ENCODE measurements around the gene PC. TPM values are rescaled to one million over a fixed set of nuclear protein-coding genes. Genes with fewer than 3 reads are reported as not detected.

The PC gene
- total RNA-seq, 2 donors from 2014 or later = 47.2 to 65.2 TPM

DNA sequence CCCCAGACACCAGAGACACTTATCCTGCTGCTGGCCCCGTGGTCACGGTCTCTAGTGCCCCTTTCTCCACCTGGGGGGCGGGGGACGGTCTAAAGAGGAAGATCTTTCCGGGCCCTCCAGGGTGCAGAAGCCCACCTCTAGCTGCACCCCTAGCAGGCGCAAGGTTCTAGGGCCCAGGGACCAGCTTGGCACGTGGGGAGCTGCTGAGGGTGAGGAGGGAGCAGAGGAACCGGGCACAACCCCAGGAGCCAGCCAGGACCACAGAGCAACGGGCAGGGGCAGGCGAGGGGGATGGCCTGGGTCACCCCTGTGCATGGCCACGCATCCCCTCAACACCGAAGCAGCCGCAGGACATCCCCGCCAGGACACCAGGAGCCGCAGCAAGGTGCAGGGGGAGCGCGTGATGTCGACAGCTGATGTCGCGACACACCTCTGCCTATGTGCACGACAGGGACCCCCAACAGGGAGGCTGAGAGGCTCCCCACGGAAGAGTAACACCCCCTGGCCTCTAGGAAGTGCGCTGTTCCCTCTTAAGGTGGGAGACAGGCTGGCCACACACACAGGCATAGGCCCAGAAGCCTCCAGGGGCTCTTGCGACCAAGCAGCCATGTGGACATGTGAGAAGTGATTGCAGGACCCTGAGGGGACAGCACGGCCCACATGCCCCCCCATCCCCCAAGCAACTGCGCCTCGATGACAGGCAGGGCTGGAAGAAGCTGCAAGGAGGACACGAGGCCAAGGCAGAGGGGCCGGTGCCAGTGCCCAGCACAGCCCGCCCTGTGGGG is 96.2 kb downstream of the PC start:
- DNase-seq (no peak), ATAC-seq (no peak)
- intact Hi-C loops (cut with DNase I, micrococcal nuclease) = no loop called here

DNA sequence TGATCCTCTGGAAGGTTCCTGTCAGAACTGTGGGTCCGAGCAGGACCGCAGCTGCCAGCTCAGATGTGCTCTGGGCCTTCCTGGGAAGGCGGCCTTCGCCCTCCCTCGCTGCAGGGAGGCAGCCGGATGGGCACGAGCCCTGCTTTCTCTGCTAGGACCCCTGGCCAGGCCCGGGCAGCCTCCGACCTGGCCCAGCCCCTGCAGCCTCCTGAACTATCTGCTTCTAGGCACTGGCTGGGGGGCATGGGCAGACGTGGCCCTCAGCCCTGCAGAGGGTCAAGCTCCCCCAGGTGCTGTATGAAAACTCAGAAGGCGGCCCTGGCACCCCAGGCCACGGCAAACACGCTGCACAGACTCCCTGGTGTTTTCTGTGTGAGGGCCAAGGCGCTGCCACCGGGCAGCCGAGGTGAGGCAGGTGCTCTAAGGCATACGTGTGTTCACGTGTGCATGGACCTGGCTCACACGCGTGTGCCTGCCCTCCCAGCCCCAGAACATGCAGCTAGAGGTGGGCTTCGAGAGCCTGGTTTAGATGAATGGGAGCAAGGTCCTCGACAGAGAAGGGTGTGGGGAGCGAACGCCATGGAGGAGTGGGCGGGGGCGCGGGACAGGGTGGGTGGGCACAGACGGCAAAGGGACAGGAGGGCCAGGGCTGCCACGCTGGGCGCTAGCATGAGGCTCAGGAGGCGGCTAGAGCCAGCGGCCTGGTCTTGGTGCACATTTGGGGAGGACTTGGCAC is 97.0 kb downstream of the PC start:
- ATAC-seq (no peak), DNase-seq (peak in 1 of 2 donors; percentile 28)
- intact Hi-C loops (cut with DNase I, micrococcal nuclease) = no loop called here

DNA sequence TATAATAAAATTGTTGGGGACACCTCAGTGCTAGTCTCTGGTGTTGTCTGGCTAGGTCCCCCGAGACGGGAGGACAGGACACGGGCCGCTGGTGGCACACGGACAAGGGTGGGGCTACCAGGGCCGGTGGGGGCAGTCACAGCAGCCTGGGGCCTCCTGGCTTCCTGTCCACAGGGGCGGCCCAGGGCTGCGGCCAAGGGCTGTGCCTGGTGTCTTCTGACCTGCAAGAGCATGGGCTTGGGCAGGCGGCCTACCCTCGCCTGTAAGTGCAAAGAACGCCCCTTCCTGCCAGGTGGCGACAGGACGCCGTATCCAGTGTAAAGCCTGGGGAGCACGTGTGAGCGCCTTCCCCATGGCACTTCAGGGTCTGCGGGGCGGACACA is 97.7 kb downstream of the PC start:
- ATAC-seq = no peak
- intact Hi-C loops (cut with DNase I, micrococcal nuclease) = no loop called here
- no peak for DNase-seq

DNA sequence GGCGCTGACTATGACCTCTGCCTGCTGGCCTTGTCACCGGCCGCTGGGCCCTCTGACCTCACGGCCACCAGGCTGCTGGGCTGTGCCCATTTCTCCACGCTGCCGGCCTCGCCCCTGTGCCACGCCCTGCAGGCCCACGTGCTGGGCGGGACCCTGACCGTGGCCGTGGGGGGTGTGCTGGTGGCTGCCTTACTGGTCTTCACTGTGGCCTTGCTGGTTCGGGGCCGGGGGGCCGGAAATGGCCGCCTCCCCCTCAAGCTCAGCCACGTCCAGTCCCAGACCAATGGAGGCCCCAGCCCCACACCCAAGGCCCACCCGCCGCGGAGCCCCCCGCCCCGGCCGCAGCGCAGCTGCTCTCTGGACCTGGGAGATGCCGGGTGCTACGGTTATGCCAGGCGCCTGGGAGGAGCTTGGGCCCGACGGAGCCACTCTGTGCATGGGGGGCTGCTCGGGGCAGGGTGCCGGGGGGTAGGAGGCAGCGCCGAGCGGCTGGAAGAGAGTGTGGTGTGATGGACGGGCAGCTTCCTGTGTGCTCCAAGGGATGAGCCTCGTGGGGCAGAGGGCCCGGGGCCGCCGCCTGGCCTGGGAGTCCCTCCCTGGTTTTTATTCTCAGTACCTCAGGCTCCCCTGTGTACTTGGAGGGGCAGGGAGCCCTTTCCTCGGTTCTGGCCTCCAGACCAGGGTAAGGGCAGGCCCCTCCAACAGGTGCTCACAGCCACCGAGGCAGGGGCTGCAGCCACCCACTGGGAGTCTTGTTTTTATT is 98.3 kb downstream of the PC start:
- ATAC-seq = no peak
- peak in 1 of 2 donors; percentile 24 for DNase-seq
- intact Hi-C loops (cut with DNase I, micrococcal nuclease) = no loop called here

DNA sequence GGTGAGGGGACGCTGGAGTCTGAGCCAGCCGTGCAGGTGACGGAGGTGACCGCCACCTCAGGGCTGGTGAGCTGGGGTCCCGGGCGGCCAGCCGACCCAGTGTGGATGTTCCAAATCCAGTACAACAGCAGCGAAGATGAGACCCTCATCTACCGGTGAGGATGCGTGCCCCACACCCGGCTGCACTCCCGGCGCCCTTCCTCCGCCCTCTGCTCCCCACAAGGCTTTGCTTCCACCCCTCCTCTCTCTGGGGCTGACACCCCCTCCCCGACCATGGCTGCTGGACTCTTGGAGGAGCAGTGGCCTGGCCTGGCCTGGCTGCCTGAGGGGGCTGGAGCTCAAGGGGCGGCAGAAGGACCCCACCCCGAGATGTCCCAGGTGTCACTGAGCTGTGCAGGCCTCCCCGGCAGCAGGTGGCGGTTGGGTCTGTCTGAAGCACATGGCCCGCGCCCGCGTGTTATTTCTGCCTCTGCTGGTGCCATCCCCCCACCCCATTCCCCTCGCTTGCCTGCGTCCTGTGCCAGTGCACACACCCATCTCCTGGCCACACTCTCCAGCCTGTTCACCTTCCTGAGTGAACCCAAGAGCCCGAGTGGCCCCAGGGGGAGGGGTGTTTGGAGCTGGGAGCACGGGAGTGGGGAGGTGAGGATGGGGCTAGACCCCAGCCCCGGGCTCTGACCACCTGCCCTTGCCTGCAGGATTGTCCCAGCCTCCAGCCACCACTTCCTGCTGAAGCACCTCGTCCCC is 99.1 kb downstream of the PC start:
- DNase-seq = no peak

DNA sequence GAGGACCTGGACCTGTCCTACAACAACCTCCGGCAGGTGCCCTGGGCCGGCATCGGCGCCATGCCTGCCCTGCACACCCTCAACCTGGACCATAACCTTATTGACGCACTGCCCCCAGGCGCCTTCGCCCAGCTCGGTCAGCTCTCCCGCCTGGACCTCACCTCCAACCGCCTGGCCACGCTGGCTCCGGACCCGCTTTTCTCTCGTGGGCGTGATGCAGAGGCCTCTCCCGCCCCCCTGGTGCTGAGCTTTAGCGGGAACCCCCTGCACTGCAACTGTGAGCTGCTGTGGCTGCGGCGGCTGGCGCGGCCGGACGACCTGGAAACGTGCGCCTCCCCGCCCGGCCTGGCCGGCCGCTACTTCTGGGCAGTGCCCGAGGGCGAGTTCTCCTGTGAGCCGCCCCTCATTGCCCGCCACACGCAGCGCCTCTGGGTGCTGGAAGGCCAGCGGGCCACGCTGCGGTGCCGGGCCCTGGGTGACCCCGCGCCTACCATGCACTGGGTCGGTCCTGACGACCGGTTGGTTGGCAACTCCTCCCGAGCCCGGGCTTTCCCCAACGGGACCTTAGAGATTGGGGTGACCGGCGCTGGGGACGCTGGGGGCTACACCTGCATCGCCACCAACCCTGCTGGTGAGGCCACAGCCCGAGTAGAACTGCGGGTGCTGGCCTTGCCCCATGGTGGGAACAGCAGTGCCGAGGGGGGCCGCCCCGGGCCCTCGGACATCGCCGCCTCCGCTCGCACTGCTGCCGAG is 99.8 kb downstream of the PC start:
- DNase-seq = no peak
- intact Hi-C loops (cut with DNase I, micrococcal nuclease) = no loop called here
- no peak for ATAC-seq

More for the DNA sequence above, 99.1 kb downstream of the PC start:
- ATAC-seq = no peak
- intact Hi-C loops (cut with DNase I, micrococcal nuclease) = no loop called here

DNA sequence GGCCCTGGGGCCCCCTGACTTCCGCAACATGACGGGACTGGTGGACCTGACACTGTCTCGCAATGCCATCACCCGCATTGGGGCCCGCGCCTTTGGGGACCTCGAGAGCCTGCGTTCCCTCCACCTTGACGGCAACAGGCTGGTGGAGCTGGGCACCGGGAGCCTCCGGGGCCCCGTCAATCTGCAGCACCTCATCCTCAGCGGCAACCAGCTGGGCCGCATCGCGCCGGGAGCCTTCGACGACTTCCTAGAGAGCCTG is 100.3 kb downstream of the PC start:
- ATAC-seq (no peak), DNase-seq (no peak)
- intact Hi-C loops (cut with DNase I, micrococcal nuclease) = no loop called here

DNA sequence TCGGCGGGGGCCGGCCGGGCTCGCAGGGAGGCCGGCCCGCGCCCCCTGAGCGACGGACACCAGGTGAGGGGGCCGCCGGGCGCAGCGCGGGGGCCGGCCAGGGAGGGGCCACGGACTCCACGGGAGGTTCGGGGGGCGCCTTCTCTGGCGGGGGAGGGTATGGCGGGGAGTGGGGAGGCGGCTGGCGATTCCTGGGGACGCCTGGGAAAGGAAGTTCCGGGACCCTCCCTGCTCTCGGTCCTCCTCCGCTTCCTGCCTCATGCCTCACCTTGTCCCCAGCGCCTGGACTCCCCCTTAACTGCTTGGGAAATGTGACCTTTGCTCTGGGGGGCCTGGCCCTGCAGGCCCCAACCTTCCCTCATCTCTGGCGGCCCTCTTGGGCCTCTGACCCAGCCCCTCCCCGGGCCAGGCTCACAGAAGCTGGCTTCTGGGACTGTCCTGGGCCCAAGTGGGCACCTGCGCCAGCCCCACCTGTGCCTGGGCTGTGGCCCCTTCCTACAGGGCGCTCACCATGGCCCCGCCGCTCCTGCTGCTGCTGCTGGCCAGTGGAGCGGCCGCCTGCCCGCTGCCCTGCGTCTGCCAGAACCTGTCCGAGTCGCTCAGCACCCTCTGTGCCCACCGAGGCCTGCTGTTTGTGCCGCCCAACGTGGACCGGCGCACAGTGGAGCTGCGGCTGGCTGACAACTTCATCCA is 100.8 kb downstream of the PC start:
- intact Hi-C loops (cut with DNase I, micrococcal nuclease) = no loop called here
- ATAC-seq = no peak
- no peak for DNase-seq

DNA sequence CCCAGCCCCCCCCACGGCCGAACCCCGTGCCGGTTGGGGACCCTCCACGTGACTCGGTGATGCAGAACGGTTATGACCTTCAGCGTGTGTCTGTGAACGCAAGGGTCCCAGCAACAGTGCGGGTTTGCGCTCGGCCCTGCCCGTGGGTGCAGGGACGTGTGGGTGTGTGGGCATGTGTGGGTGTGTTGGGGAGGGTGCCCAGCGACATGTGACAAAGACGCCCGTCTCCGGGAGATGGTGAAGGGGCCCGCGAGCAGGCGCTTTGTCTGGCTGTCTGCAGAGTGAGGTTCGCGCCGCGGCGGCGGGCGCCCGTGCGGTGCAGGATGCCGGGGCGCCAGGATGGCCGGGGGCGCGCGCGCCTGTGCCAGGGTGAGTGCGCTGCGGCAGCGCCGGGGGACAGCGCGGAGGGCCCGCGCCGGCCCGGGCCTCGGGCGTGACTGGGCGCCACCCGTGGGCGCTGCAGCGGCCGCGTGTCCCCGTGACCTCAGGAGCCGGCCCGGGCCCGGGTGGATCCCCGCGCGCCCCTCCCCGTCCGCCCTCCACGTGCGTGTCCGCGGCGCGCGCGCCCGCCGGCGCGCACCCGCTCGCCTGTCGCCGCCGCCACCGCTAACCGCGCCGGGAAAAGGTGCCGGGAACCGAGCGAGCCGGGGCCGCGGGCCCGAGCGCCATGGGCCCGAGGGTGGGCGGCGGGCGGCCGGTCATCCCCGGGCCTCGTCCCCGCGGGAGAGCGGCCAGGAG is 101.5 kb downstream of the PC start, which contains the start of gene LRFN4:
Gene LRFN4, plus strand, starts transcription at position 569 of the 738 bp plus-strand sequence. CDS start 681 bp downstream, outside the sequence.
- peak; percentile 36 to 63 for DNase-seq
- intact Hi-C loops (cut with DNase I, micrococcal nuclease) = no loop called here

DNA sequence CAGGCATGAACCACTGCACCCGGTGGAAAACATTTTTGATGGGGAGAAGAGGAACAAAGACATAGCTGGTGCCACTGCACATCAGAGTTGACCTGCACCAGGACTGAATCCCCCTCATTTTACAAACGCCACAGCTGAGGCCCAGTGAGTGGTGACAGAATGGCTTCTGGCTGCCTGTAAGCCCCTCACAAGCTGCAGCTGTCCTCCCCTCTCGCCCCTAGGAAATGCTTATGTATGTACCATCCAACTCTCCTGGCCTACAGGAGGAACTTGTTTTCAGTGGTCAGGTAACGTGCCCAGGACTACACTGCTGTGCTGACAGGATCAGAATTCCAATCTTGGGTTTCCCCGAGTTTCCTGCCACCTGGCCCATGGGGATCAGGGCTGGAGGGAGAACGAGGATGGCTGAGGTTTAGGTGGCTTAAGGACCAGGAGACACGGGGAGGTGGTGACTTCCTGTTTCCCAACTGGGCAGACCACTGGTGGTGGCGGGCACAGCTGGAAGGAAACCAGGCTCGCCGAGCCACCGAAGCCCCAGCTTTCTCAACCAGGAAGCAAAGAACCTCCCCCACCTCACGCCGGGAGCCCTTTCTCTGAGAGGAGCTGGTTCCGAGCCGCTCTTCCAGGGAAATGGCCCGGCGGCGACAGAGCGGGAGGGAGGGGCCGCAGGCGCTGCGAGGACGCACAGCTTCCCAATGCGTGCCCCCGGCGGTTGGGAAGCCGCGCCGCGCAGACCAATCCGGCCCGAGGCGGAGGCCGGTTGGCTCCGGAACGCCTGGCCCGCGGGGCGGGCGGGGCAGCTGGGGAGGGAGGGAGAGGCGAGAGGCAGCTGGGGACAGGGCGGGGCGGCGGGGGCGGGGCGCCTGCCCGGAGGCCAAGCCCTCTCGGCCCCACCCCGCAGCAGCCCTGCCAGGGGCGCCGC is 102.3 kb downstream of the PC start:
- DNase-seq (peak; percentile 94 to 96), ATAC-seq (peak; percentile 85)
- intact Hi-C loops (cut with DNase I, micrococcal nuclease) = no loop called here

More for the DNA sequence above, 101.5 kb downstream of the PC start, which contains the start of gene LRFN4:
- ATAC-seq = peak; percentile 55

DNA sequence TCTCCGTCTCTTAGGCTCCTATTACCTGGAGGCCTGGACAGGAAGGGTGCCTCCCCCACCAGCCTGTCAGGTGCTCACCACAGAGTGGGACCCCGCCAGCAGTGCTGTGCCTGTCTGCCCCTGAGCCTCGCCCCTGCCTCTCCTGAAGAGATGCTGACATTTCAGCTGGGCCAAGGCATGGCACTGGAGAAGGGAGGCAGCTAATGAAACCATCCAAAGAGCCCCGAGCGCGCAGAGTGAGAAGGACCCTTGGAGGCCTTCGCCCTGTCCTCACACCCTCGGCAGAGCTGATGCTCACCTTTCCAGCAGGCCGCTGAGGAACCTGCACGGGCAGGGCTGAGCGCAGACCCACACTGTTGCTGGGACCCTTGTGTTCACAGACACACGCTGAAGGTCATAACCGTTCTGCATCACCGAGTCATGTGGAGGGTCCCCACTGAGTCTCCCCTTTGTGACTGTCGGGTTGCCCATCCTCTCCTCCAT is 103.4 kb downstream of the PC start:
- DNase-seq = peak in 1 of 2 donors; percentile 27
- ATAC-seq = no peak
- intact Hi-C loops (cut with DNase I, micrococcal nuclease) = no loop called here

DNA sequence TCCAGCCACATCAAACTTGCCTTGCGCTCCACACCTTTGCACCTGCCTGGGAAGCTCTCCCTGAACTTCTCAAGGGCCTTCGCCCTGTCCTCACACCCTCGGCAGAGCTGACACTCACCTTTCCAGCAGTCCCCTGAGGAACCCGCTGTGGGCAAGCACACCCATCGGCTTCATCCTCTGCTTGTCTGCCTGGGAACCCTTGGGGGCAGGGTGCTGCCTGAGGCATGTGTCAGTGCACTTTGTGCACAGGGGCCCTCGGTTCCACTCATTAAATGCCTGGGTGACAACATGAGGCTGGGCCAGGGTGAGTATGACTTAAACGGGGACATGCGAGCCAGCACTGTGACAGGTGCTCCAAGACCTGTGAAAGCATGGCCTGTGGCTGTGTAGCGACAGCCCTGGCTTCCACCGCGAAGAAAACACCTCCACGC is 103.9 kb downstream of the PC start:
- intact Hi-C loops (cut with DNase I, micrococcal nuclease) = no loop called here
- ATAC-seq = no peak
- peak in 1 of 2 donors; percentile 24 for DNase-seq

DNA sequence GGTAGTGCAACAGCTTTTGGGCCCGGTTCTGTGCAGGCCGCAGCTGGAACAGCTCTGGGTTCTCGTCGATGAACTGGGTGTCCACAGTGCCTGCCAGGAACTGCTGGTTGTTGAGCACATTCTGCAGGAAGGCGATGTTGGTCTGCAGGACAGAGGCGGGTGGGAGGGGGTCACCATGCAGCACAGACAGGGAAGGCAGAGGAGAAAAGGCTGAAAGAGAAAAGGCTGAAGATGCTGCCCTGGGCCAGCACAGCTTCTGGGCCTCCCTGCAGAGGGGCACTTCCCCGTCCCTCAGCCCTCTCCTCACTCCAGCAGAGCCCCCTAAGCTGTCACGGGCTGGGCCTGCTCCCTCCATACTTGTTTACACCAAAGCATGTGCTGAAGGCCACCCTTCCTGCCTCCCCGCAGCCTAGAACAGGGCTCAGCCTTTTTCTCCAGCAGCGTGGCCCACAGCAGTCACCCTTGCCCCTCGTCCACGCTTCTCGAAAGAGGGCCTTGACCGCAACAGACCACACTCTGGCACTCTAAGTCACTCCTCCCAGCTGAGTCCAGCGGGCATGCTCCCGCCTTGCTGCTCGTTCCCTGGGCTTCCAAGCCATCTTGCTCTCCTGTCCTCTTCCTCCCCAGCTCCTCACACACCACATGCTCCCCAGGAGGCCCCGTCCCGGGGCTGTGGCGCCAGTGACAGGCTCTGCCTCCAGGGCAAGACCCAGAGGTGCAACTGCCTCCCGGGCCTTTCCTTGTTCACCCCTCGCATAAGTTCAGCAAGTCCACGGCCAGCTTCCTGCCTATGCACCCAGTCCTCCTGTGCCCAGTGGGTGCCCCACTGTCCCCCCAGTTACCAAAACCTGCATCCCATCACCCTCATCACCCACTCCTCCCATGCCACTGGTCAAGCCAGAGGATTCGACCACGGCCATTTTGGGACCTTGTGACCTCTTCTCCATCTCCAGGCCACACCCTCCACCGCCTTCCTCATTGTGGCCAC is 104.6 kb downstream of the PC start:
- intact Hi-C loops (cut with DNase I, micrococcal nuclease) = no loop called here
- ATAC-seq = no peak
- DNase-seq = peak; percentile 4 to 27

DNA sequence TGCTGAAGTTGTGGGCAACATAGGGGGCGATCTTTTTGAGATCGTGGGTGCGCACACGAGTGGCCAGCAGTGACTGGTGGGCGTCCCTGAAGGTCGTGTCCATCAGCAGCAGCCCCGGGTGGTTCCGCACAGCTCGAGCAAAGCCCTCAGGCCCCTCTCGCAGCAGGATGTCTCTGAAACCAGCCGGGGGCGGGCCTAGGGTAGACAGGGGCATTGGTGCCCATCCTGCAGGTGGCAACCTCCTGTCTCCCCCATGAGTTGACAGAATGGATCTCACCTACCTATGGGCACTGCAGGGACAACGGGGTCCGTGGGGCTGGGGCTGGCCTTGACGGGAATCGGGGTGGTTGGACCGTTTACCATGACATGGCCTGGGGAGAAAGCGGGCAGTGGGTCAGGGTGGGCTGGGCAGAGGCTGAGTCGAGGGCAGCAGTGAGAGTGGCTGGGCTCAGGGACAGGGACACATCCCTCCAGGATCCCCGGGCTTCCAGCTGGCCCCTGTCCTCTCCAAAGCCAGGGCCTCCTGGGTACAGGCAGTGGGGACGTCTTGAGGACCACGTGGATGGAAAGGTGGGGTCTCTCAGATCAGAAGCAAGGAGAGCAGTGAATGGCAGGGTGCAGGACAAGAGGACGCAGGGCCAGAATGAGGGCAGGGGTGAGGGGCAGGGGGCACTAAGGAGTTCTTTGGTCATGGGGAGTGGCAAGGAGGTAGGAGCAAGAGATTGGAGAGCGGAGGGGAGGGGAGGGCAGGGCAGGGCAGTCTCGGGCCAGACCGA is 105.5 kb downstream of the PC start:
- DNase-seq = peak; percentile 2 to 21
- intact Hi-C loops (cut with DNase I, micrococcal nuclease) = no loop called here
- ATAC-seq = no peak

Data from left colon (tissue), 2 donors.